Activated CD8-positive, alpha-beta memory T cell treated with anti-CD3 and anti-CD28 coated beads, Interleukin-2, amount 50 U/mL, for 48 hours (primary cell): ENCODE measurements around the gene OMA1.
"Not testable (repeated sequence)": the region's sequence is repeated elsewhere in the genome, so short reads cannot be mapped to it uniquely, and the experiment has no call there.

Experiments
- DNase-seq: peaks from one replicate; pipeline ENCODE4 v3.0.0-alpha.2; 2020

OMA1 gene

DNA sequence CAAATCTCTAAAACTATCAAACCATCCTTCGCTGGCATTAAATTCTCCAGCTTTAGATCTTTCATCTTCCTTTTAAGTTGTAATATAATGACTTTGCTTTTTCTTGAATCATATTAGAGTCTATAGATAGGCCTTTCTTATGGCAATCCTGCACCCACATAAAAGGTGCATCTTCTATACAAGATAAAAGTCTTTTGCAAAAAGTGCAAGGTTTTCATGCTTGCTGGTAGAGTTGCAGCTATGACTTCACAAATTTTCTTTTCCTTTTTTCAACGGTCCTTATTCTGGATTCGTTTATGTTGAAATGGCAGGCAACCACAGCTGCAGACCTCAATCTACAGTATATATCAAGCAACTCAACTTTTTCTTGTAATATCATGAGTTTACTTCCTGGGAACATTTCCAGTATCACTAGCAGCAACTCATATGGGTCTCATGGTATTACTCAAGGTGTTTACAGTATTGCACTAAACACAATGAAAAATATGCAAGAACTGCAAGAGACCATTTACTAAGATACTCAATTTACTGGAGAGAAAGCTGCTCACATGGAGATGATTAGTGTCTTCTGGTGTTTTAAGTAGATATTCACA lies 22.1 kb downstream of the OMA1 start:
- DNase-seq = no peak

- no peak for DNase-seq
These were observed 30.6 kb downstream of the OMA1 start for GRCh38 chr1:58515794-58516401.

DNA sequence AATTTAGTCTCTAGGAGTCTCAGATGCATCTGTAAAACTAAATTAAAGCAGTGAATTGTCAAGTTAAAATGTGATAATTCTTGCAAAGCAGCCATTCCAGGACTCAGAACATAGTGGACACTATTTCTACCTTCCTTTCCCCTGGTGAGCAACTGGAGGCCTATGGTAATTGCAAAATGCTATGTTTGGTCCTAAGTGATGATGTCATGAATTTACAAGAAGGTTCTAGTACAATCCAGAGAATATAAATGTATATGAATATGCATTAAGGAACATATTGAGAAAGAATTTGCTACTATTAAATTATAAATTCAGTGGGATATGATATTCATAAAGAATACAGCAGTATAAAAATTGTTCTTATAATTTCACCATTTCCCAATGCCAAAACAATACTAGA lies 32.6 kb downstream of the OMA1 start:
- DNase-seq = no peak

DNA sequence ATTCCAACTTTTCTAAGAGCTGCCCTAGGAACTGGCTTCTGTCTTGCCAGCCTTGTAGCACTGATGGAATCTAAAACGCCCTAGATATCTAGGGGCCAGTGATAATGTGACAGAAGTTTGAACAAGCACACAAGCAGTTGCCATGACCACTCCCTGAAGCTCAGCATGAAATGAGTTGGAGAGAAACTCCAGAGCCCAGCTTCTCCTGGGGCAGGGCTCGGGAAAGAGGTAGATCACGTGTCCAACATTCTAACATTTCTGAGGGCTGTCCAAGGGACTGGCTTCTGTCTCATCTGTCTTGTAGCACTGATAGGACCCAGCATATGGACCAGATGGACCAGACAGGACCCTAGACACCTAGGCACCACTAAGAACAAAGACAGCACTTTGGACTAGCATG lies 37.9 kb downstream of the OMA1 start:
- DNase-seq = no peak

- DNase-seq = no peak
These were observed 41.2 kb downstream of the OMA1 start for GRCh38 chr1:58505286-58505685.

- DNase-seq = no peak
These were observed 44.0 kb downstream of the OMA1 start for GRCh38 chr1:58502519-58502918.

- DNase-seq = no peak
These were observed 46.5 kb downstream of the OMA1 start for GRCh38 chr1:58500043-58500442.

DNA sequence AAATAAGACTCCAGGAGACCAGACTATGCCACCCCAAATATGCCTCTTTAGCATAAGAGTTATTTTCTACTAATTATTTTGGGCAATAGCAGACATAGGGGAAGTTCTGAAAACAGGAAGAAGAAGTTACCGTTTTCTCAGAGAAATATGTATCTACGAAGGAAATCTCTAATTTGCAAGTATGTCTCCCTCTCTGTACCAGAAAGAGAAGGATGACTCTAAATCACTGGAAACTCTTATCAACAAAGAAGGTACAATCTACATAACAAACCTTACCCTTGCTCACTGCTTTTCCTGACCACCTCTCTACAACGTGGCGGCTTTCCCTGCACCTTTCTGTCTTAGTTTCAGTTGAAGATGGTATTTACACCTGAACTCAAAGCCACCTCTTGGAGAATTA lies 49.0 kb downstream of the OMA1 start:
- DNase-seq = no peak

DNA sequence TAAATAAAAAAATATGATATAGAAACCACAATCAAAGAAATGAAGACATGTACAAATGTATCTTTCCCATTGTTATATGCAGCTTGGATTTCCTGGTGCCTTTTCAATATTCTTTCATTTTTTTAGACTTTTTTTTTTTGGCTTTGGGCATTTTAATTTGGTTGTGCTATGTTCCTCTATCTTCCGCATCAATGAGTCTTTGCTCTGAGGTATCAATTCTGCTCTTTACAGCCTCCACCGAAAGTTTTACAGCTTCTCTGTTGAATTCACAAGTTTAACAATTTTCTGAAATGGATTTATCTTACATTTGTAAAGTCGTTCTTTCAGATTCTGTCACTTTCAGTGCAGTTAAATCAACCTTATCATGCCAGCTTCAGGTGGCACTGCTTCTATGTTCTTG lies 50.5 kb downstream of the OMA1 start:
- no peak for DNase-seq

- DNase-seq = not testable (repeated sequence)
These were observed 57.6 kb downstream of the OMA1 start for GRCh38 chr1:58488914-58489313.

- DNase-seq = no peak
These were observed 59.5 kb downstream of the OMA1 start for GRCh38 chr1:58487002-58487401.

- DNase-seq = no peak
These were observed 64.6 kb downstream of the OMA1 start for GRCh38 chr1:58481962-58482361.

GRCh38 chr1:58480191-58480590 lies 66.3 kb downstream of the OMA1 start:
- no peak for DNase-seq

DNA sequence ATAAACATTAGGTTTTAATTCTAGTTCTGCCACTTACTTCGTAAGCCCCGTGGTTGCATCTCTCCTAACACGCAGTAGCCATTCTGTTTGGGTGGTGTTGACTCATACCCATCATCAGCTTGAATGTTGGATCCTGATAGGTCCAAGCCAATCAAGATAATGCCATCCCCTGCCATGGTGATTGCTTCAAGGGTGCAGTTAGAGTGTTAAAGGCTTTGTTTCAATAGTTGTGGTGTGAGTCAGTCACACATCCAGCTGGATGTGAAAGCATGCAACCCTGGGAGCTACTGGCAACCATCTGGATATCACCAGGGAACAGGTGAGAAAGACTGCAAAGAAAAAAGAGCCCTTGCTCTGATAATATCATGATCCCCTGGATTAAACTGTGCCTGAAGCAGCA lies 69.1 kb downstream of the OMA1 start:
- DNase-seq = no peak

DNA sequence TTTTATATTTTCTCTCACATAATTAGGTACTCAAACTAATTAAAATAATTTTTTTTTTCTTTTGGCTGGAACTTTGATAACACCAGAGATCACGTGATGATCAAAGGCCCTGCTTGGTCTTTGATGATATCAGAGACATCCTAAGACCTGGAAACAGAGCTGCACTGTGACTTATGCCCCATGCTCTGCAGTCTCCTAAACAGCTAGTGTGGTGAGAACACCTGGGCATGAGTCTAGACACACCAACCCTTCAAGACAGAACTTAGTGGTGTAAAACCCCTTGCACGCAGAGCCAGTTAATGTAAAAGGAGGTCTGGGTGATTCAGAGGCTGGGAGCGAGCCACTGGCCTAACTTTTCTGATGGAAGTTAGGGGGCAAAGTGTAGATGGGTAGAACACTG lies 70.3 kb downstream of the OMA1 start:
- no peak for DNase-seq

- no peak for DNase-seq
These were observed 77.0 kb downstream of the OMA1 start for GRCh38 chr1:58469476-58469875.

DNA sequence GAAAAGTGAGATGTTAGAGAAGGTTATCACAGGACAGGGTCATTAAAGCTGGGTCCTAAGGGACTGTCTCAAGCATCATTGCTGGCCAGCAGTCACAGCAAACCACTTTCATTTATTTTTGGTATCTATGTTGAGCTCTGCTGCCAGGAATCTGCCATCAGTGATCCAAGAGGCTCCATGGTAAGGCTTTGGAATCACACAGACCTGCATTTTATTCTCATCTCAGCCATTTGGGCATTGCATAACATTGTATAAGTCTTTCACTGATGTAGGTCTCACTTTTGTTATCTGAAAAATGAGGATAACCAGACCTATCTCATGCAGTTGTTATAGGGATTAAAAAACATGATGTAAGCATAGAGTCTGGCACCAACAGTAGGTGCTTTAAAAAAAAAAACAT lies 77.5 kb downstream of the OMA1 start:
- DNase-seq = no peak

DNA sequence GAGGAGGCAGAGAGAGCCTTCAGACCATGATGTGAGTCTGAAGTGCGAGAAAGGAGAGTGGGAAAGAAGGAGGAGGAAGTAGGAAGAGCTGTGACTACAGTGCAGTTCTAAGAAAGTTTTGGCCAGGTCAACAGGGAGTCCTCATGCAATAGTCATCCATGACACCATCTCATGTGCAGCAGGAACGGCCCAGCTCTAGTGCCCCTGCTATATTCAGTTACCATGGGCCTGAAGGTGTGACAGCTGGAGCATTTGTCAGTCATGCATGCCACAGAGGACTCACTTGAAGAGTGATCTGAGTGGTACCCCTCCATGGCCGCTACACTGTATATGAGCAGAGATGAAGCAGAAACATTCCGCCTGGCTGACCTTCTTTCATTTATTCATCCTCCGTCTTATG lies 77.9 kb downstream of the OMA1 start:
- no peak for DNase-seq

GRCh38 chr1:58466630-58467241 lies 79.8 kb downstream of the OMA1 start:
- no peak for DNase-seq

- no peak for DNase-seq
These were observed 80.5 kb downstream of the OMA1 start for GRCh38 chr1:58465825-58466629.

- DNase-seq = no peak
These were observed 81.3 kb downstream of the OMA1 start for GRCh38 chr1:58465176-58465575.

- DNase-seq = no peak
These were observed 86.1 kb downstream of the OMA1 start for GRCh38 chr1:58460469-58460868.

DNA sequence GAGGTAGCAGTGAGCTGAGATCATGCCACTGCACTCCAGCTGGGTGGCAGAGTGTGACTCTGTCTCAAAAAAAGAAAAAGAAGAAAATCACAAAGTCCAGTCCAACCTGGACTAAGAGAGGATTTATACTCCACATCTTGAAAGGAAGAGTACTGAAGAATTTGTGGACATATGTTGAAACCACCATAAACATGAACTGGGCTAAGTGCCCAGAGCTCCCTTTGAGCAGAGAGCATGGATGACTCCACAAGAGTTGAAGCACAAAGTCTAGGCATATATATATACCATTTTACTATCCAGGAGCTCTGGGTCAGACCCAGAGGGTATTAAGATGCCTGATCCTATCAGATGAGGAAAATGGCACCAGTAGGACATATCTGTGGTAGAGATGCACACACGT lies 86.6 kb downstream of the OMA1 start:
- no peak for DNase-seq

- no peak for DNase-seq
These were observed 89.4 kb downstream of the OMA1 start for GRCh38 chr1:58457023-58457635.
